Measurements from ENCODE around the gene TMEM150C.

DNA sequence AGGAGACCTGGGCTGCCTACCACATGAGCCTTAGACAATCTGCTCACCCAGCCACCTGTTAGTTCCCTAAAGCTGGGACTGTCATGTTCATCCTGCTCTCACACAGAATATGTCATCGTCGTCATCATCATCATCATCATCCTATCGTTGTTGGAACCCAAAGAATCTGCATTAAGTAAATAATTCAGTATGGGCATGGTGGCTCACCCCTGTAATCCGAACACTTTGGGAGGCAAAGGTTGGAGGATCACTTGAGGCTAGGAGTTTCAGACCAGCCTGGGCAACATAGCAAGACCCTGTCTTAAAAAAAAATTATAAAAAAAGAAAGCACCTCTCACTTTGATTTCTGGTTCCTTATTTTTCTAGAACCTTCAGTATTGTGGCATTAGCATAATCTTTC, 125.0 kb downstream of the TMEM150C start:
- TF ChIP-seq CTCF (IDR thresholded peaks at IDR 0.05), result no peak
- no peak for TF ChIP-seq POLR2A (IDR thresholded peaks at IDR 0.05)

All from right lobe of liver (tissue), 4 donors.